NT2/D1 (cell line): ENCODE measurements around the gene PRXL2C.

Experiments used
- SUZ12 ChIP-seq: IDR thresholded peaks from 2 replicates; pipeline ENCODE4 v1.6.1; 2011; ENCODE audit not compliant: insufficient read length, insufficient read depth; ENCODE audit errors: extremely low read depth
- YY1 ChIP-seq: IDR thresholded peaks from 2 replicates; pipeline ENCODE4 v1.6.1; 2011; ENCODE audit not compliant: insufficient read length, insufficient read depth

DNA sequence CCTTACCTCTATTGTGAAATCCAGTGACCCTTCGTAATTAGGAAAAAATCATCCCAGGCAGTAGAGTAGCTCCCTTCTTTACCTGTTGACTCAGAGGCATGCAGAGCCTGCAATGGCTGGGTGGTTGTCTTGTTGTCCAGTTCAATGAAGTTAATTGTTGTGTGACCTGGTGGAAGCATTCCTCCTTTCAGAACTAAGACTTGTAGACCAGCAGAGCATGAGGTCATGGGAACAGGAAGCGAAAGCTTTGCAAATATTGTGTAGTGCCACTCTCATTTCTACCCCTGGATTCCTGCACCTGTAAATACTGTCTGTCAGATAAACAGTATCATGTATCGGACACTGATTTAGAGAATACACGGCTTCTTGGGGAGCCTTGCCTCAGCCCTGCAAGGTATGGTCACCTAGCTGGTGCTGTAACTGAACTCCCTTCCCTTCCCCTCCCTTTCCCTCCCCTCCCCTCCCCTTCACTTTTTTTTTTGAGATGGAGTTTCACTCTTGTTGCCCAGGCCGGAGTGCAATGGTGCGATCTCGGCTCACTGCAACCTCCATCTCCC, 5.7 kb upstream of the PRXL2C start:
- no peak for TF ChIP-seq SUZ12
- TF ChIP-seq YY1, result no peak
